ENCODE data around the gene SMIM11.
"Not testable (repeated sequence)": the region's sequence is repeated elsewhere in the genome, so short reads cannot be mapped to it uniquely, and the experiment has no call there.

SMIM11 gene

DNA sequence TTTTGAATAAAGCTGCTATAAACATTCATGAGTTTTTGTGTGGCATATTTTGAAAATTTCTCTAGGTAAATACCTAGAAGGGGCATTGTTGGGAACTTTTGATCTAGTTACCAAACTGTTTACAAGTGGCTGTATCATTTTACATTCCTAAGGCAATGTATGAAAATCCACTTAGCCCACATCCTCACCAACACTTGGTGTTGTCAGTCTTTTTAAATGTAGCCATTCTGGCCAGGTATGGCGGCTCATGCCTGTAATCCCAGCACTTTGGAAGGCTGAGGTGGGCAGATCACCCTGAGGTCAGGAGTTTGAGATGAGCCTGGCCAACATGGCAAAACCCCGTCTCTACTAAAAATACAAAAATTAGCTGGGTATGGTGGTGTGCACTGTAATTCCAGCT lies 17.4 kb upstream of the SMIM11 start:
- DNase-seq, result no peak

DNA sequence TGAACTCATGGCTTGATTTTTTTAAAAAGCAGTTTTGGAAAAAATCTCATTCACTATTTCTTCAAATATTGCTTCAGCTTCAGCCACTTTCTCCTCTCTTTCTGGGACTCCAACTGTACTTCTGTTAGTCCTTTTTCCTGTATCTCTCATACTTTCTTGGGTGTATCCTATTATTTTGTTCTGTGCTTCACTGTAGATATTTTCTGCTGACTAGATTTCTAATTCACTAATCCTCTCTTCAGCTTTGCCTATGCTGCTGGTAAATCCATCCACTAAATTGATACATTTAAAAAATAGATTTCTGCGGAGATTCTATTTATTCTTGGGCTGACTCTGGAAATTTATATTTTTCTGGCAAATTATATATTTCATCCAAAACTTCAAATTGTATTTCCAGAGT lies 16.4 kb upstream of the SMIM11 start:
- DNase-seq, result no peak

DNA sequence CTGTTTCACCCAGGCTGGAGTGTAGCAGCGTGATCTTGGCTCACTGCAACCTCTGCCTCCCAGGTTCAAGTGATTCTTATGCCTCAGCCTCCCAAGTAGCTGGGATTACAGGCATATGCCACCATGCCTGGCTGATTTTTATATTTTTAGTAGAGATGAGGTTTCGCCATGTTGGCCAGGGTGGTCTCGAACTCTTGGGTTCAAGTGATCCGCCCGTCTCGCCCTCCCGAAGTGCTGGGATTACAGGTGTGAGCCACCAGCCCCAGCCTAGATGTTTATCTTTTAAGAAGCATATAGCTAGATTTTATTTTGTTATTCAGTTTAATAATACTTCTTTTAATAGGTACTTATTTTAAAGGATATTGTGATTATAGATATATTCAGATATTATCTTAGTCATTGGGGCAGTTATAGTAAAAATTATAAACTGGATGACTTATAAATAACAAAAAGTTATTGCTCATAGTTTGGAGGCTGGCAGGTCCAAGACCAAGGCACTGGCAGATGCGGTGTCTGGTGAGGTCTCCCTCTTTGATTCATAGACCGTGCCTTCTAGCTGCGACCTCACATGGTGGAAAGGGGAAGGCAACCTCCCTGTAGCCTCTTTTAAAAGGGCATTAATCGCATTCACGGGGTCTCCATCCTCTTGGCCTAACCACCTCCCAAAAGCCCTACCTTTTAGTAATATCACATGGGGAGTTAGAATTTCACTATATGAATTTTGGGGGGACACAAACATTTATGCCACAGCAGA lies 14.6 kb upstream of the SMIM11 start:
- no peak for DNase-seq

DNA sequence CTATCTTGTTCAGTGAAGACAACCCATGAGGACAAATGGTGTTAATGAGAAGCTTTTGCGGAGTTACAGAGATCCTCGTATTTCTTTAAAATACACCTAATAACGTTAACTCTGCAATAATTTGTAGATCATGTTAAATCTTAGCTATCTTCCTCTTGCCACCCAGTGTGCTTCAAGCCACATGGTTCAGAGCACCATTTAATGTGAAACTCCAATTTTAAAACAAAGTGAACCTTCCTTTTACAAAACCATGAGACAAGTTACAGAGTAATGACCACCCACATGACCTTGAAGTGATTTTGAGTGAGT lies 13.2 kb upstream of the SMIM11 start:
- DNase-seq, result no peak

DNA sequence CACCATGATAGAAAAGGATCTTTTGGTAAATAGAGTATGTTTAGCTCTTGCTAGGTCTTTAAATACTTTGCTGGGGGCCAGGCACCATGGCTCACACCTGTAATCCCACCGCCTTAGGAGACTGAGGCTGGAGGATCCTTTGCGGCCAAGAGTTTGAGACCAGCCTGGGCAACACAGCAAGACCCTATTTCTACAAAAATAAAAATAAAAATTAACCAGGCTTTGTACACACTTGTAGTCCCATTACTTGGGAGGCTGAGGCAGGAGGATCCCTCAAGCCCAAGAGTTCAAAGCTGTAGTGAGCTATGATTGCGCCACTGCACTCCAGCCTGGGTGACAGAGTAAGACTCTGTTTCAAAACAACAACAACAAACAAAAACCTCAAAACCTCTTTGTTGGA lies 12.6 kb upstream of the SMIM11 start:
- no peak for DNase-seq

DNA sequence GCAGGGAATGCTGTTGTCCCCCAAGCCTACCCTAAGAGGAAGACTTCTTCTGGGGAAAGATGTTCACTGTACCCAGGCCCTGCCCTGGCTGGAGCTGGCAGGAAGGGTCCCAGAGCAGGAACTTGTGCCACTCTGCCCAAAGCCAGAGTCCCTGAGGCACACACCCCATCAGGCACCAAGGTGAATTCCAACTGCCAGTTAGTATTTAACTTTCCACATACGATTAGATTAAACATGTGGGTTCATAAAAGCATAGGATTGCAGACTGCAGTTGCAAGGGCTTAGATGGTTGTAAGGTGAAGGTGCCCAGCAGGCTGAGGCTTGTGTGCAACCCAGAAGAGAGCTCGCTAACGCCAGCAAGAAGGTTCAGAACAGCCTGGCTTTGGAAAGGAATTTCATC lies 11.6 kb upstream of the SMIM11 start, which contains the start of gene KCNE2:
KCNE2 (plus strand) TSS at position 274 of the 400 bp plus-strand sequence. CDS start 6,473 bp downstream, outside the sequence.
- DNase-seq, result no peak

DNA sequence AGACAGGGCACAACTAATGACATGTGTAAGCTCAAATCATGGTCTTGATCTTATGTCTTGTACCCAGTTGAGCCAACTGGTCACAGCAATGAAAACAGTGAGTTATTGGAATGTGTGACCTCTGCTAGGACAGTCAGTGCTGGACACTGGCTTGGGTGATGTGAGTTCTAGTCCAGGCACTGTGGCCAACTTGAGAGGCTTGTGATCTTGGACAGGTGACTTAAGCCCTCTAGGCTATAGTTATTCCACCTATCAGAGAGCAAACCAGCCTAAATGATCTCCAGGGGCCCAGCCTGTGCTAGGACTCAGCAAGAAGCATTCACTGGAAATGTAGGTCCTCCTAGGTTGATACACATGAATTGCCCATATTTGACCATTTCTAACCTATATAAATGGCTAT lies 10.4 kb upstream of the SMIM11 start:
- DNase-seq, result no peak

DNA sequence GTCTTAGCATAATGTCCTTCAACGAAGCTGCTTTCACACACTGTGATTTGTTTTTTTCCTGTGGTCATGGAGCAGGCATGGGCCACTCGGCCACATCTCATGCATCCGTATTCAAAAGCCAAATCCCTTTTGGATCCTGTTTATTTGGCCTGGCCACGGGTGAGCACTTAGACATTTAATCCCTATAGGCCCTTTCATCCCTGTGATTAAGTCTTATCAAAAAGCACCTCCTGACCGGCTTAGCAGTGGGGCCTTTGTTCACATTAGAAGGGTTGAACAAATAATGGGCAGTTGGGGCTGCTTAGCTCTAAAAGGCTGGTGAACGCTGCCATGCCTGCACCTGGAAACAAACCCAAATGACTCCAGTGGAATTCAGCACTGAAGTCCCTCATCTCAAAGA lies 9.5 kb upstream of the SMIM11 start:
- no peak for DNase-seq

DNA sequence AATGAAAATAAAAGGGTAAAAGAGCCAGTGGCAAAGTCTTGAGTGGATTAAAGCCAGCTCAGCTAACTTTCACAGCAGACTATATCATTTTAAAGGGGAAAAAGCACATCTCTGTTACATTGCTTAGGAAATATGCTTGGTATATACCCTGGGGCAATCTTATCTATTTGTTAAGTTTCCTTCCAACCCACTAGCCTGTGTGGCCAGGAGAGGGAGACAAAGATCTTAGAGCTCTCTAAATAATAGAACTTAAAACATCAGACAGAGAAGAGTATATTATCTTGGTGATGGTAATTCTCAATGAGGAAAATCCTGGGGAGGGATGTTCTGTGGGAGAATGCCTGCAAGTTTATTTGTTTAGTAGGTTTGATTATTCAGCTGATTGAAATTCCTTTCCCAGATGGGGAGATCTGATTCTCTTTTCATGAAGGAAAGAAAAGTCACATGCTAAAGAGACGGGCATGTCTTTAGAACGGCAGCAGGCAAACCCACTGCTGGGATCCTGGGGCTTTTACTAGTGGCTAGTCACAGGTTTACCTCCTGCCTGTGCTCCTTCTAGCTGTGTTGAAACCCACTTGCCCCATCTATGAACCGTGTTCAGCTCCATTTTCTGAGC lies 7.9 kb upstream of the SMIM11 start:
- peak; percentile 35 for DNase-seq

DNA sequence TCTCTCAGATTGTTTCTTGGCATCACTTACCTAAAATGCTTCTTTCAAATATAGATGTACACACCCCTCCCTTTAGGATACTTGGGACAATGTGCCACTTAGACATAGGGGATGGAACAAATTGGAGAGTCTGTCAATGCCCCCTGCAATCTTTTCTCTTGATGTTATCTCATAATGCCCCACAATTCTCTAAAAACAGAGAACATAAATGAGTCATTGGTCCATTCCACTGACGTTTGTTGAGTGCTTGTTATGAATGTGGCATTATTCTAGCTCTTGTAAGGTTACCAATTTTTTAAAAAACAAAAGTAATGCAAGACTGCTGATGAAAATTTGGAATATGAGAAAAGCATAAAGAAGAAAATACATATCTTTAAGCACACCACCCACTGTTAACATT lies 5.6 kb upstream of the SMIM11 start:
- DNase-seq, result no peak

DNA sequence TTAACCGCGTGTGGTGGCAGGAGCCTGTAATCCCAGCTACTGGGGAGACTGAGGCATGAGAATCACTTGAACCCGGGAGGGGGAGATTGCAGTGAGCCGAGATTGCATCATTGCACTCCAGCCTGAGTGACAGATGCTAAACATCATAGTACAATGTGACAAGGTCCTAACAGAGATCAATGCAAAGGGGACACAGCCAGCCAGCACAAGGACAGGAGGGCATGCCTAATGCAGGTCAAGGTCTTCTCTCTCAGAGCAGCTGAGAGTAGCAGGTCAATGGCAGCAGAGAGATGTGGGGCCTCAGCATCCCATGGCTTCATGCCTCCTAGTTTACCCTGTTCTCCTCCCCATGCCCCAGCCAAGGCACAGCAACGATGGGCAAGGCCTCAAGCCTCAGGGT lies 3.0 kb upstream of the SMIM11 start:
- no peak for DNase-seq

DNA sequence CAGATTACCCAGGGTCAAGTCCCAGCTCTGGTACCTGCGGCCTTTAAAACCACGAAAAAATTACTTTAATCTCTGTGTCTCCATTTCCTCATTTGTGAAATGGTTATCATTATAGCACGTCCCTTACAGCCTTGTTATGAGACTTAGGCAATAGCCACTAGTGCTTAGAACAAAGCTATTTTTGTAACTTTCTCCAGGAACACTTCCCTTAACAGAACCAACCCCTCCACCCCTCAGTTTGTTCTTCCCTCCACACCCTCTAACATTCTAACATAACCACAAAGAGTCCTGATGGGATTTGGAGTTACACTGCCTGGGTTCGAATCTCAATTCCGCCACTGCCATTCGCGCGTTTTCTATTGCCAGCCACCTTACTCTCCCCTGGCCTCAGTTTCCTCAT lies 845 bp upstream of the SMIM11 start:
- DNase-seq, result not testable (repeated sequence)

DNA sequence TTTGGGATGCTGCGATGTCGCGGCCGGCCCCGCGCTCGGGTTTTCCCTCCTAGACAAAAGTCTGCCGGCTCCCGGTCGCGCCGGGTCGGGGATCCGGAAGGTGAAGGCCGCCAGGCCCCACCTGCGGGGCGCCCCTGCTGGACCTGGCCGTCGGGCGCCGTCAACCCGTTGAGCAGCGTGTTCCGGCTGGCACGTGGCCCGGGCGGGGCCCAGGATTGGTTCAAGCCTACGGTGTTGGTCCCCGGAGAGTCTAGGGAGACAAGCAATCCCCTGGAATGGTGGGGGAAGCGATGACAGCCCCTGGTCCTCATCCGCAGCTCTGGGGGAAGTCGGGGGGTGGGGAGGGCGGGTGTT lies 289 bp downstream of the SMIM11 start:
- not testable (repeated sequence) for DNase-seq

DNA sequence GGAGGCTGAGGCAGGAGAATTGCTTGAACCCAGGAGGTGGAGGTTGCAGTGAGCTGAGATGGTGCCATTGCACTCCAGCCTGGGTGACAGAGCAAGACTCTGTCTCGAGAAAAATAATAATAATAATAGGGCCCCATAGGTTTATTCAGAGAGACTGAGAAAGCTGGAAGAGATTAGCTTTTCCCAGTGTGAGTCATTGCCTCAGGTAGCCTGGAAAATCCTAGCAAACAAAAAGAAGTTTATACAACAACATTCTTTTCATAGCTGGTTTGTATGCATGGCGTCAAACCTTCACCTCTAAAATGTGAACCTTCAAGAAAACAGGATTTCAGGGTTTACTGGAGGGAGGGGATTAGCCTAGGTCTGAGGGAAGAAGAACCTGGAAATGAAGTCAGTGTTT lies 7.8 kb downstream of the SMIM11 start:
- not testable (repeated sequence) for DNase-seq

DNA sequence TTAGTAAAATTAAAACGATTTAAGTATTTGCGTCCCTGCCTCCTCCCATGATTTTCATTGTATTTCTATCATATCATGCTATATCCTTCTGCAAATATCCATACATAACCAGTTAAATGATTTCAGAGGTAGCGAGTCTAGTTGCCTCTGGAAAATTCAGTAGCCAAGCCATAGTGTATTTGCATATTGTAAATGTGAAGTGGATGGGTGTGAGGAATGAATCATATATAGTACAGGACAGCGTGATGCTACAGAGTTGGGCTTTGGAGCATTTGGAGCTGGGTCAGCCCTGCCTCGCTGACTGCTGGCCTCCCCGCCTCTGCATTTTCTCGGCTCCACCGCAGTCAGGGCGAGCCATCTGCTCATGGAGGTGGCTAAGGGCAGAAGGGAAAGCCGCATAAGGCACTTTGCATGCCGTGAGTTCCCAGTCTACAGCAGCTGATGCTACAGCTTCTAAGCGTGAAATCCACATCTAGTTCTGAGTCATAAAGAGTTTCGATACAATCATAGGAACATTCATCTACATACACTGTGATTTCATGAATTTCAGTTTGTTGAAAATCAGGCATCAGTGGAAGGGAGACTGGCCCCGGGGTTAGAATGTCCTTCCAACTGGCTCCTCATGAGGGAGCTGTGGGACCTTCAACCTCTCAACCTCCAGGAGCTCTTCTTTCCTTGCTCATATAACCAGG lies 8.6 kb downstream of the SMIM11 start:
- DNase-seq, result not testable (repeated sequence)

DNA sequence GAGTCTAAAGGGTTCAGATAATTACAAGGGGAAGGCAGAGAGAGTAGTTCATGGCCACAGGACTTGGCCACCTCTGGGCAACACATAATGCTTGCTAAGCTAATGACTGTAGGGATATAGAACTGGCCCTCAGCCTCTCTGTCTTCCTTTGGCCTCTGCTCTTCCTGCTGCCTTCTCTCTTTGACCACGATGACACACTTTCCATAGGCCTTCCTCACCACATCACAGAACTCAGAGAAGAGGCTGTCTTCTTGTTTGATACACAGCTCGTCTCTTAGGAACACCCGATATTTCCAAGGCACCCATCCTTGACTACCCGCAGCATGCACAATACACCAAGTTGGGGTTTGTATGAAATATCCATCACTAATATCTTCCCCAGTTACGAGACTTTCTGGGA lies 25.2 kb downstream of the SMIM11 start:
- DNase-seq, result not testable (repeated sequence)

DNA sequence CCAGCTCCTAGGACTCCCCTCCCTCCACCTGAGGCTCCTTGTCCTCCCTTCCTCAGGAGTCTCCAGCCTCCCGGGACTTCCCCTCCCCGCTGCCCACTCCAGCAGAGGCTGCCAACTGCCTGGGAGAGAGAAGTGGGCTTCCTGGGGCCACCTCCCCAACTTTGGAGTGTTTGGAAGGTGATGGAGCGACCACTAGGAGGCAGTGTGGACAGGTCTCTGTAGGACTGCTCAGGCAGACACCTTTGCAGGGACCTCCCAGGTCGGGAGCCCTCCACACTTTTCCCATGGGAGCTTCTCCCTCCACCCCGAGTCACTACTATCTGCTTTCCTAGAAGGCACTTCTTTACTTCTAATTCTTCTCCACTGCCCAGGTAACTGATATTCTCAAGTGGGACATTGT lies 29.4 kb downstream of the SMIM11 start:
- not testable (repeated sequence) for DNase-seq

DNA sequence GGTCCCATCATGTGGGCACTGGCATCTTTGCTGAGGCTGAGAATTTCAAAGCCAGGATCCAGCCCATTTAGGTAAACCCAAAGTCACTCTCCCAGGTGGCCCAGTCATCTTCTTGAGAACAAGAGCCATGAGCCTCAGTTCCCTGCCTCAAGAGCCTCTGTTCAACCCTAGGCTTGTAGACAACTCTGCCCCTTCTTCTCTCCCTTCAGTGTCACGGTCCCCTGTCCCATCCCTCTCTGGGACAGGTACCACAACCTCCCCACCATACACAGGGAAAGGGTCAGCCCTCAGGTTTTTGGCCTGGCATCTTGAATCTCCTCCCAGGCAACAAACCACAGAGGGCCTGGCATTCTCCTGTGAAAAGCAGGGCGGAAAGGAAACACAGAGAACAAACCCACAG lies 30.4 kb downstream of the SMIM11 start:
- not testable (repeated sequence) for DNase-seq

DNA sequence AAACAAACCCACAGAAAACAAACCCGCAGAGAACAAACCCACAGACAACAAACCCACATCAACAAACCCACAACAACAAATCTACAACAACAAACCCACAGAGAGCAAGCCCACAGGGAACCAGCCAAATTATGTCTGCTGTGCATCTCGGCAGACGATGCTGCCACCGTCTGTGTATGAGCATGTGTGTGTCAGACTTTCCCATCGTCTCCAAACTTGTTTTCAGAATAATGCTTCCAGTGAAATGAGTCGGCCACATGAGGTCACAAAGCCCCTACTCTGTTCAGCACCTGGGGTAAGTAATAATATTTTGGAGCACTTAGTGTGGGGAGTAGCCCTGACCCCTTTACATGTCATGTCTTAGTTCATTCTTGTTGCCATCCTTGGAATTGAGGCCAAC lies 30.8 kb downstream of the SMIM11 start:
- not testable (repeated sequence) for DNase-seq

DNA sequence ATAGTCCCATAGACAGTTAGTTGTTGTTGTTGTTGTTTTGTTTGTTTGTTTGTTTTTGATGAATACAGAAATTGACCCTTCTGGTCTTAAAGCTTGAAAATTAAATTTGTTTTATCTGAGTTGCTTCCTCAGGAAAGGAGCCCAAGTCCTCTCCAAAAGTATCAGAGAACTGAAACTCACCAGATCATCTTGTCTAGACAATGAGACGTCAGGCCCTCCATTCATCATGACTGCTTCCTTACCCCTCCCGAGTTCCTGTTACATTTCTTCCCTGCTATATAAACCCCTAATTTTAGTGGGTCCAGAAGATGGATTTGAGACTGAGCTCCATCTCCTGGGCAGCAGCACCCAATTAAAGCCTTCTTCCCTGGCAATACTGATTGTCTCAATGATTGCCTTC lies 31.4 kb downstream of the SMIM11 start:
- not testable (repeated sequence) for DNase-seq

DNA sequence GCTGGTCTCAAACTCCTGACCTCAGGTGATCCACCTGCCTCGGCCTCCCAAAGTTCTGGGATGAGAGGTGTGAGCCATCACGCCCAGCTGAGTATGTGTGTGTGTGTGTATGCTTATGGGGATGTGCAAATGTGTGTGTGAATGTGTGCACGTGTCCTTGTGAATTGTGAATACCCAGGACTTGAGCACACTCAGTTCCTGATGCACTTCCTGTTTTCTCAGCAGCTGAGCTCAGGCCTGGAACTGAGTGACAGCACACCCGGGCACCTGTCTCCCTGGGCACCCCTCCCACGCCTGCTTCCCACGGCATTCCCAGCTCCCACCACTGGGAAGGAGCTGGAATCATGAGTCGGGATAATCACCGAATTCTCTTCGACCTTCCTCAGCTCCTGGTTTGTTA lies 32.0 kb downstream of the SMIM11 start:
- DNase-seq, result not testable (repeated sequence)

DNA sequence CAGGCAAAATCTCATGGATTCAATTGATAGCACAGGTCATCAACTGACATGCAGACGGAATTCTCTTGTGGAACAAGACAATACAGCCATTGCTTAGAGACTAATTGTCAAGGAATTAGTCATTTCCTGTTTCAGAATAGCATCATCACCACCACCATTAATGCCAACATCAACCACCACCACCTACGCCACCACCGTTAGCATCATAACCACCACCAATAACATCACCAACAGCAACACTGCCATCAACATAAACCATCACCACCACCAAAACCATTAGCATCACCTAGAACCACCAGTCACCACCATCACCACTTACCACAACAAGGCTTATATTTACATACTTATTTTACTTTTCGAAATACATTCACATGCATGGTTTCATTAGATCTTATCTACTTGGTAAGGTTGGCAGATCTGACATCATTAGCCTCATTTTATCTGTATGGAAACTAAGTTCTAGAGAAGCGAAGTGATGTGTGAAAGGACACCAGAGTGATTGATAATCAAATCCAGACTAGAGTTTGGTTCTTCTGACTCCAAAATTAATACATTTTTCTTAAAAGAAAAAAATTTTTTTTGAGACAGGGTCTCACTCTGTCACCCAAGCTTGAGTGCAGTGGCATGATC lies 42.3 kb downstream of the SMIM11 start:
- not testable (repeated sequence) for DNase-seq

DNA sequence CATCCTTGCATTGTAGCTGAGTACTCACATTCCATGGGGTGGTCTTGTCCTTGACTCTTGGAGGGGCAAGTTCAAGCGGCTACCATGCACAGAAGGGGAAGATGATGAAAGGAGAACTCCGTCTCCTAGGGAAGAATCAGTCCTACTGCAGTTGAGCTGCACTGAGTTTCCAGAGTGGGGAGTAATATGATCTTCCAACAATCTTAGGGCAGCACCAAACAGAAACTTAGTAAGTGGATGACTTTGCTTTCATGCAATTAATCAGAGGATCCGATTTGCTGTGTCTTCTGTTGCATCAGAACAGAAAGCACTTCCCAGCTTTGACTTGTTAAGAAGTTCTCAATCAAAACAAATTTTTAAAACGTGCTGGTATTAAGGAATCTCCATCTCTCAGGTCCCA lies 48.5 kb downstream of the SMIM11 start, which contains the start of gene SMIM34:
SMIM34 (minus strand) TSS at position 147 of the 400 bp plus-strand sequence; CDS start at position 35, 112 bp downstream.
- DNase-seq, result not testable (repeated sequence)

DNA sequence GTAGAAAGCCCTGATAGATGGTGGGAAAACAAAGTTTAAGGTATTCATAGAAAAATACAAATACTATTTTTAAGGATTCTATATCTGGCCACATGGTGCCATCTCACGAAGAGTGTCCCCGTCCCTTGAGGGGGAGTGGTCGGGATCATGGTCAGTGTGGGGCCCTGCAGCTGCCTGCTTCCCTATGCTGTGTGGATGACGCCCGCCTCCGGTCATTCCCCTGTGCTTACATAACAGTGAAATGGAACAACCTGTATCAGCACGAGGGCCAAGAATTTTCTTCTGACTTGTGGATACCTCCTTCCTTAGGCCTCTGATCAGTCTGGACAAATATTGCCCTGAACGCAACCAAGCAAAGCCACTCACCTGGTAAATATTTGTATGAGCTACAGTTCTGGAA lies 52.0 kb downstream of the SMIM11 start:
- not testable (repeated sequence) for DNase-seq
